ENCODE data around the gene CPNE1.

Gene CPNE1

GRCh38 chr20:35653893-35654292 lies 10.8 kb downstream of the CPNE1 start:
- DNase-seq, result no peak
- H3K4me3 Mint-ChIP-seq, result no peak overlapping the region
- H3K36me3 Mint-ChIP-seq, result peaks cover 35% of the 10 kb centered on the region
- no peaks in the 10 kb centered on the region for H3K27me3 Mint-ChIP-seq
- peaks cover 35% of the 10 kb centered on the region for H3K4me1 Mint-ChIP-seq
- CTCF ChIA-PET, result no interaction called here
- H3K9me3 Mint-ChIP-seq, result no peaks in the 10 kb centered on the region
- no peak overlapping the region for H3K27ac Mint-ChIP-seq

- CTCF ChIA-PET, result no interaction called here
- no peak overlapping the region for H3K27ac Mint-ChIP-seq
- H3K27me3 Mint-ChIP-seq, result no peaks in the 10 kb centered on the region
- no peak overlapping the region for H3K4me3 Mint-ChIP-seq
- H3K9me3 Mint-ChIP-seq, result no peaks in the 10 kb centered on the region
- DNase-seq, result no peak
- peaks cover 33% of the 10 kb centered on the region for H3K36me3 Mint-ChIP-seq
- peaks cover 31% of the 10 kb centered on the region for H3K4me1 Mint-ChIP-seq
Measured at GRCh38 chr20:35653430-35653734, 11.3 kb downstream of the CPNE1 start.

GRCh38 chr20:35652641-35653429 lies 11.9 kb downstream of the CPNE1 start:
- CTCF ChIA-PET, result no interaction called here
- H3K27ac Mint-ChIP-seq, result no peak overlapping the region
- H3K36me3 Mint-ChIP-seq, result peaks cover 32% of the 10 kb centered on the region
- no peaks in the 10 kb centered on the region for H3K27me3 Mint-ChIP-seq
- peaks cover 26% of the 10 kb centered on the region for H3K4me1 Mint-ChIP-seq
- no peak overlapping the region for H3K4me3 Mint-ChIP-seq
- no peak for DNase-seq
- H3K9me3 Mint-ChIP-seq, result no peaks in the 10 kb centered on the region

GRCh38 chr20:35651958-35652357 lies 12.7 kb downstream of the CPNE1 start:
- H3K36me3 Mint-ChIP-seq, result peaks cover 28% of the 10 kb centered on the region
- DNase-seq, result no peak
- H3K9me3 Mint-ChIP-seq, result no peaks in the 10 kb centered on the region
- peaks cover 18% of the 10 kb centered on the region for H3K4me1 Mint-ChIP-seq
- H3K27ac Mint-ChIP-seq, result no peak overlapping the region
- H3K27me3 Mint-ChIP-seq, result no peaks in the 10 kb centered on the region
- no peak overlapping the region for H3K4me3 Mint-ChIP-seq
- CTCF ChIA-PET, result interaction anchor here (0.7 kb wide), 1 partner anchor 302 kb away, joined by 3 read pairs; the partner anchor contains the start of gene SCAND1

GRCh38 chr20:35650632-35651031 lies 14.1 kb downstream of the CPNE1 start:
- Mint-ChIP-seq H3K4me3 (no peak overlapping the region), H3K4me1 (peaks cover 20% of the 10 kb centered on the region), H3K36me3 (peaks cover 28% of the 10 kb centered on the region), H3K27me3 (no peaks in the 10 kb centered on the region), H3K27ac (no peak overlapping the region), H3K9me3 (no peaks in the 10 kb centered on the region)
- DNase-seq, result no peak
- CTCF ChIA-PET, result no interaction called here

GRCh38 chr20:35648836-35649235 lies 15.9 kb downstream of the CPNE1 start:
- peaks cover 26% of the 10 kb centered on the region for H3K4me1 Mint-ChIP-seq
- H3K4me3 Mint-ChIP-seq, result no peak overlapping the region
- H3K9me3 Mint-ChIP-seq, result no peaks in the 10 kb centered on the region
- H3K27ac Mint-ChIP-seq, result no peak overlapping the region
- CTCF ChIA-PET, result no interaction called here
- peaks cover 31% of the 10 kb centered on the region for H3K36me3 Mint-ChIP-seq
- DNase-seq, result no peak
- H3K27me3 Mint-ChIP-seq, result no peaks in the 10 kb centered on the region

GRCh38 chr20:35644806-35645205 lies 19.9 kb downstream of the CPNE1 start:
- Mint-ChIP-seq H3K4me1 (peaks cover 20% of the 10 kb centered on the region), H3K27me3 (no peaks in the 10 kb centered on the region), H3K9me3 (no peaks in the 10 kb centered on the region), H3K36me3 (peaks cover 26% of the 10 kb centered on the region), H3K4me3 (no peak overlapping the region), H3K27ac (no peak overlapping the region)
- CTCF ChIA-PET, result no interaction called here
- DNase-seq, result no peak

- CTCF ChIA-PET, result no interaction called here
- H3K27ac Mint-ChIP-seq, result peak overlapping the region; percentile 51
- H3K4me1 Mint-ChIP-seq, result peaks cover 19% of the 10 kb centered on the region
- peaks cover 19% of the 10 kb centered on the region for H3K36me3 Mint-ChIP-seq
- no peaks in the 10 kb centered on the region for H3K27me3 Mint-ChIP-seq
- H3K9me3 Mint-ChIP-seq, result no peaks in the 10 kb centered on the region
- H3K4me3 Mint-ChIP-seq, result no peak overlapping the region
- no peak for DNase-seq
Measured at GRCh38 chr20:35643045-35643444, 21.7 kb downstream of the CPNE1 start.

- DNase-seq, result no peak
- CTCF ChIA-PET, result interaction anchor here (1.0 kb wide), 1 partner anchor 23 kb away, joined by 4 read pairs; no protein-coding TSS in a partner anchor
- Mint-ChIP-seq H3K9me3 (no peaks in the 10 kb centered on the region), H3K4me1 (peaks cover 19% of the 10 kb centered on the region), H3K27me3 (no peaks in the 10 kb centered on the region), H3K4me3 (no peak overlapping the region), H3K27ac (no peak overlapping the region), H3K36me3 (peaks cover 17% of the 10 kb centered on the region)
Measured at GRCh38 chr20:35641743-35642142, 23.0 kb downstream of the CPNE1 start.

- H3K4me3 Mint-ChIP-seq, result no peak overlapping the region
- H3K27ac Mint-ChIP-seq, result no peak overlapping the region
- H3K4me1 Mint-ChIP-seq, result peaks cover 16% of the 10 kb centered on the region
- no peak for DNase-seq
- CTCF ChIA-PET, result no interaction called here
- no peaks in the 10 kb centered on the region for H3K27me3 Mint-ChIP-seq
- H3K9me3 Mint-ChIP-seq, result no peaks in the 10 kb centered on the region
- H3K36me3 Mint-ChIP-seq, result peaks cover 15% of the 10 kb centered on the region
Measured at GRCh38 chr20:35640724-35641123, 24.0 kb downstream of the CPNE1 start.

GRCh38 chr20:35638751-35639150 lies 25.9 kb downstream of the CPNE1 start:
- CTCF ChIA-PET, result no interaction called here
- Mint-ChIP-seq H3K4me3 (no peak overlapping the region), H3K36me3 (peaks cover 12% of the 10 kb centered on the region), H3K9me3 (no peaks in the 10 kb centered on the region), H3K27me3 (no peaks in the 10 kb centered on the region), H3K27ac (no peak overlapping the region), H3K4me1 (peaks cover 12% of the 10 kb centered on the region)
- no peak for DNase-seq

- Mint-ChIP-seq H3K4me3 (no peak overlapping the region), H3K27me3 (no peaks in the 10 kb centered on the region), H3K27ac (peak overlapping the region; percentile 13), H3K4me1 (peaks cover 6% of the 10 kb centered on the region), H3K36me3 (peaks cover 6% of the 10 kb centered on the region), H3K9me3 (no peaks in the 10 kb centered on the region)
- no peak for DNase-seq
- CTCF ChIA-PET, result interaction anchor here (0.5 to 1.3 kb wide), 3 partner anchors 14 to 21 kb away, joined by 3 to 4 read pairs (median 3); no protein-coding TSS in a partner anchor
Measured at GRCh38 chr20:35637276-35637675, 27.4 kb downstream of the CPNE1 start.

- Mint-ChIP-seq H3K27ac (no peak overlapping the region), H3K9me3 (no peaks in the 10 kb centered on the region), H3K4me3 (no peak overlapping the region), H3K4me1 (peaks cover 6% of the 10 kb centered on the region), H3K36me3 (peaks cover 7% of the 10 kb centered on the region), H3K27me3 (no peaks in the 10 kb centered on the region)
- CTCF ChIA-PET, result interaction anchor here (1.3 kb wide), 1 partner anchor 17 kb away, joined by 4 read pairs; no protein-coding TSS in a partner anchor
- no peak for DNase-seq
Measured at GRCh38 chr20:35636095-35636494, 28.6 kb downstream of the CPNE1 start.

- Mint-ChIP-seq H3K4me1 (peaks cover 6% of the 10 kb centered on the region), H3K27me3 (no peaks in the 10 kb centered on the region), H3K4me3 (no peak overlapping the region), H3K36me3 (peaks cover 9% of the 10 kb centered on the region), H3K9me3 (no peaks in the 10 kb centered on the region), H3K27ac (no peak overlapping the region)
- CTCF ChIA-PET, result no interaction called here
- no peak for DNase-seq
Measured at GRCh38 chr20:35635652-35636051, 29.0 kb downstream of the CPNE1 start.

GRCh38 chr20:35632539-35633115 lies 32.1 kb downstream of the CPNE1 start:
- Mint-ChIP-seq H3K4me1 (peaks cover 2% of the 10 kb centered on the region), H3K27me3 (no peaks in the 10 kb centered on the region), H3K4me3 (no peak overlapping the region), H3K27ac (no peak overlapping the region), H3K9me3 (no peaks in the 10 kb centered on the region), H3K36me3 (peaks cover 28% of the 10 kb centered on the region)
- DNase-seq, result no peak
- CTCF ChIA-PET, result interaction anchor here (1.5 kb wide), 1 partner anchor 13 kb away, joined by 5 read pairs; no protein-coding TSS in a partner anchor
